A673 (cell line): ENCODE measurements around the gene DNAH10. TPM values are rescaled to one million over a fixed set of nuclear protein-coding genes. Genes with fewer than 3 reads are reported as not detected.

Experiments
- BruUV-seq: library from RNA; stranded (reverse); fragments of 400-500 nt; replicated peaks from 2 replicates; lab custom pipeline; 2021; lab: Mats Ljungman, UMichigan
- CTCF ChIA-PET: fragments of 300-600 bp; sonication (Branson Sonifier 250); formaldehyde crosslinking; loops from one replicate; lab custom pipeline; 2022; ENCODE audit warnings: antibody characterized with exemption; lab: Charles Lee
- POLR2A ChIA-PET: fragments of 300-600 bp; sonication (Branson Sonifier 250); formaldehyde crosslinking; loops from one replicate; lab custom pipeline; 2022; ENCODE audit warnings: antibody characterized with exemption; ENCODE audit not compliant: low non-redundant PET; lab: Charles Lee
- DNase-seq: peaks from one replicate; pipeline ENCODE4 v3.0.0-alpha.2; 2015; ENCODE audit warnings: low spot score
- H3K27ac ChIP-seq: fragments of 200-600 bp; sonication (generic); 2 replicates; pipeline ENCODE4 v1.5.1; 2016; ENCODE audit warnings: mixed run types, low read depth, mild to moderate bottlenecking, mixed read lengths, antibody characterized with exemption, low read length; ENCODE audit not compliant: poor library complexity, severe bottlenecking
- H3K27me3 ChIP-seq: fragments of 200-600 bp; sonication (generic); replicated peaks from 2 replicates; pipeline ENCODE4 v1.6.1; 2017; ENCODE audit warnings: mixed run types, low read depth, mild to moderate bottlenecking, mixed read lengths, antibody characterized with exemption, low read length; ENCODE audit not compliant: insufficient read depth, poor library complexity
- H3K36me3 ChIP-seq: fragments of 200-600 bp; sonication (generic); 2 replicates; pipeline ENCODE4 v1.6.1; 2016; ENCODE audit warnings: mixed run types, mild to moderate bottlenecking, mixed read lengths, antibody characterized with exemption, low read length; ENCODE audit not compliant: insufficient read depth, poor library complexity, severe bottlenecking
- H3K4me1 ChIP-seq: fragments of 200-600 bp; sonication (generic); 2 replicates; pipeline ENCODE4 v1.6.1; 2017; ENCODE audit warnings: mixed run types, mild to moderate bottlenecking, mixed read lengths, antibody characterized with exemption, low read length; ENCODE audit not compliant: insufficient read depth, poor library complexity, severe bottlenecking
- H3K4me3 ChIP-seq: fragments of 200-600 bp; sonication (generic); 2 replicates; pipeline ENCODE4 v1.5.1; 2016; ENCODE audit warnings: low read depth, mixed run types, mild to moderate bottlenecking, mixed read lengths, low read length; ENCODE audit not compliant: poor library complexity, severe bottlenecking
- H3K9me3 ChIP-seq: fragments of 200-600 bp; sonication (generic); 2 replicates; pipeline ENCODE4 v1.6.1; 2016; ENCODE audit warnings: mixed run types, low read depth, mild to moderate bottlenecking, mixed read lengths, antibody characterized with exemption, low read length; ENCODE audit not compliant: poor library complexity, severe bottlenecking
- EZH2 ChIP-seq: fragments of 200-600 bp; sonication (generic); IDR thresholded peaks from 2 replicates; pipeline ENCODE4 v1.6.1; 2017; ENCODE audit warnings: borderline replicate concordance, low read depth, mild to moderate bottlenecking, mixed read lengths, antibody characterized with exemption, low read length; ENCODE audit not compliant: poor library complexity, severe bottlenecking
- intact Hi-C: fragments of 100-400 bp; cut with micrococcal nuclease; formaldehyde crosslinking; loops from one replicate; pipeline ENCODE4 v1.10.0; 2022; ENCODE audit not compliant: unreplicated experiment
- total RNA-seq: library from RNA; stranded (reverse); gene quantifications from 2 replicates; pipeline ENCODE4 v1.2.3, GENCODE V29; 2021
- TF ChIP-seq, protein P1 (sequence below): fragments of 300-800, 200-600 bp; sonication (generic); conservative IDR thresholded peaks from 2 replicates; pipeline ENCODE4 v1.5.1; 2017; ENCODE audit warnings: low read depth, mild to moderate bottlenecking, antibody characterized with exemption, low read length, moderate library complexity, mixed read lengths

The DNAH10 gene
- total RNA-seq, 1 experiment from 2014 or later = 1.1 TPM

DNA sequence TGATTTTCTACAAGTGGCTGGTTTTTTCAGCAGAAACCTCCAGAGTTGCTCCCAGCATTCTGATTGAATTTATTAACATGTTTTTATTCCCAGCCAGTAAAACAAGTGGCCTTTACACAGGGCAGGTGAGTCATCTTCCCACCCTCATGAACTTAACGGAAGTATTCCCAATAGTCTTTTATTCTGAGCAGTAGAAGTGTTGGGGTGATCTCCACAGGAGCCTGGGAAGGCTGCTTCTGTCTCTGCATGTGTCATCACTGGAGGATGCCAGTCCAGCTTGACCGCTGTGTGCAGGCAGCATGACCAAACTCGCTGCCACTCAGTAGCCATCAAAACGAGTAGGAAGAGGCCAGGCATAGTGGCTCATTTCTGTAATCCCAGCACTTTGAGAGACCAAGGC is 13.4 kb upstream of the DNAH10 start:
- BruUV-seq = no TSS peak
- Histone ChIP-seq H3K27me3 (no peaks in the 10 kb centered on the region), H3K4me1 (no peaks in the 10 kb centered on the region), H3K9me3 (no peaks in the 10 kb centered on the region), H3K27ac (no peak overlapping the region), H3K4me3 (no peak overlapping the region), H3K36me3 (peaks cover 47% of the 10 kb centered on the region)
- ChIA-PET POLR2A (no interaction called here), CTCF (interaction anchor here (0.5 kb wide), 1 partner anchor 82 kb away, joined by 5 read pairs; no protein-coding TSS in a partner anchor)
- no peak for TF ChIP-seq EZH2
- TF ChIP-seq, protein P1, sequence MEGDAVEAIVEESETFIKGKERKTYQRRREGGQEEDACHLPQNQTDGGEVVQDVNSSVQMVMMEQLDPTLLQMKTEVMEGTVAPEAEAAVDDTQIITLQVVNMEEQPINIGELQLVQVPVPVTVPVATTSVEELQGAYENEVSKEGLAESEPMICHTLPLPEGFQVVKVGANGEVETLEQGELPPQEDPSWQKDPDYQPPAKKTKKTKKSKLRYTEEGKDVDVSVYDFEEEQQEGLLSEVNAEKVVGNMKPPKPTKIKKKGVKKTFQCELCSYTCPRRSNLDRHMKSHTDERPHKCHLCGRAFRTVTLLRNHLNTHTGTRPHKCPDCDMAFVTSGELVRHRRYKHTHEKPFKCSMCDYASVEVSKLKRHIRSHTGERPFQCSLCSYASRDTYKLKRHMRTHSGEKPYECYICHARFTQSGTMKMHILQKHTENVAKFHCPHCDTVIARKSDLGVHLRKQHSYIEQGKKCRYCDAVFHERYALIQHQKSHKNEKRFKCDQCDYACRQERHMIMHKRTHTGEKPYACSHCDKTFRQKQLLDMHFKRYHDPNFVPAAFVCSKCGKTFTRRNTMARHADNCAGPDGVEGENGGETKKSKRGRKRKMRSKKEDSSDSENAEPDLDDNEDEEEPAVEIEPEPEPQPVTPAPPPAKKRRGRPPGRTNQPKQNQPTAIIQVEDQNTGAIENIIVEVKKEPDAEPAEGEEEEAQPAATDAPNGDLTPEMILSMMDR = no peak
- DNase-seq = no peak
- intact Hi-C loops = no loop called here

DNA sequence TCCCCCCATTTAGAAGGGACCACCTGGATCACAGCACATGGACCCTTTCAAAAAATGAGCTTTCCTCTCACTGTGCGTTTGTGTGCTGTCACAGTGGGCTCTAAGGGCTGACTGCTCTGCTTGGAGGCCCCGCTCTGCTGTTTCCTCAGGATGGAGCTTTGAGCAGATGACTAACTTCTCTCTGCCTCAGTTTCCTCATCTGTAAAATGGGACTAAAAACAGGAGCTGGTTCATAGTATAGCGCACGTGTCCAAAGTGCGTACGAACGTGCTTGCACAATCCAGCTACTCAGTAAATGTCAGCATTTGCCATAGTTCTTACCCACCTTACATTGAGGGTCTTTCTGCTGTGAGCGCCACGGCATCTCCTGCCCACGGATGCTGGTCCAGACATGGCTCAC is 12.7 kb upstream of the DNAH10 start:
- CTCF ChIA-PET = interaction anchor here (0.5 kb wide), 1 partner anchor 83 kb away, joined by 5 read pairs; no protein-coding TSS in a partner anchor
- H3K4me1 ChIP-seq = no peaks in the 10 kb centered on the region
- no peak for TF ChIP-seq EZH2
- TF ChIP-seq, protein P1 = no peak
- H3K9me3 ChIP-seq = no peaks in the 10 kb centered on the region
- no peaks in the 10 kb centered on the region for H3K27me3 ChIP-seq
- DNase-seq = no peak
- no TSS peak for BruUV-seq
- peaks cover 41% of the 10 kb centered on the region for H3K36me3 ChIP-seq
- intact Hi-C loops = no loop called here
- POLR2A ChIA-PET = no interaction called here
- no peak overlapping the region for H3K27ac ChIP-seq
- H3K4me3 ChIP-seq = no peak overlapping the region

DNA sequence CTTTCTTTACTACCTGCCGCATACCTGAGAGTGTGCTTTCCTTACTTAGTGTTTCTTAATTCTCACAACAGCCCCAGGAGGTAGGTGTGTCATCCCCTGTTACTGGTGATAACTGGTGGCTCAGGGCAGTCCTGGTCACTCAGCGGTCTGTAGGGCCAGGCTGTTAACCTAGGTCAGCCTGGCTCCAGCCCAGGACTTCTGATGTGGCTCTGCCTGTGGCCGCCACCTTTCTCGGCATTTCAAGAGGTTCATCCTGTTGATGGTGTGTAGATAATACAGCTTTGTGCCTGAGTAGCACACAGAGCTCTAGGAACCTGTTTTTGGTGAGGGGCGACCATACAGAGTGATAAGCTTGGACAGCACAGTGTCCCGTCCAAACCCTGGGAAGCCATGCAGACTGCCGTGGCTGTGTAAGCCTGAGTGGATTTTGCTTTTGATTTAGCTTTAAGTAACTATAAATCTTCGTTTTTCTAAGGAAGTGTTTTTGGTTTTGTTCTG is 11.9 kb upstream of the DNAH10 start:
- Histone ChIP-seq H3K4me1 (no peaks in the 10 kb centered on the region), H3K27me3 (no peaks in the 10 kb centered on the region), H3K27ac (no peak overlapping the region), H3K36me3 (peaks cover 39% of the 10 kb centered on the region), H3K4me3 (no peak overlapping the region), H3K9me3 (no peaks in the 10 kb centered on the region)
- ChIA-PET CTCF (no interaction called here), POLR2A (interaction anchor here (0.8 kb wide), 1 partner anchor 9 kb away, joined by 3 read pairs; no protein-coding TSS in a partner anchor)
- no peak for TF ChIP-seq EZH2
- TF ChIP-seq, protein P1 = no peak
- no TSS peak for BruUV-seq
- DNase-seq = no peak
- intact Hi-C loops = no loop called here
